ENCODE results near the gene CTXND1.

CTXND1 gene

GRCh38 chr15:80186066-80186465 is 65.9 kb downstream of the CTXND1 start:
- H3K36me3 ChIP-seq (ENCODE audit: control insufficient read depth in 2 of 2, insufficient read depth in 2 of 2, low read length in 2 of 2) = peaks cover 0 to 32% of the 10 kb centered on the region in 2 donors
- no peak overlapping the region for H3K9ac ChIP-seq (ENCODE audit: low read depth in 1 of 2, low read length in 2 of 2)

GRCh38 chr15:80185152-80185551 is 66.9 kb downstream of the CTXND1 start:
- Histone ChIP-seq H3K36me3 (ENCODE audit: control insufficient read depth in 2 of 2, insufficient read depth in 2 of 2, low read length in 2 of 2) (peaks cover 5 to 35% of the 10 kb centered on the region in 2 donors), H3K4me3 (ENCODE audit: low read length in 2 of 2) (no peak overlapping the region), H3K27me3 (ENCODE audit: control insufficient read depth in 2 of 2, insufficient read depth in 2 of 2, low read length in 2 of 2) (no peaks in the 10 kb centered on the region), H3K9me3 (ENCODE audit: control insufficient read depth in 2 of 2, low read length in 2 of 2) (no peaks in the 10 kb centered on the region), H3K4me1 (ENCODE audit: control insufficient read depth in 2 of 2, insufficient read depth in 2 of 2, low read length in 2 of 2) (no peaks in the 10 kb centered on the region), H3K27ac (ENCODE audit: low read depth in 2 of 2, low read length in 2 of 2) (no peak overlapping the region), H3K9ac (ENCODE audit: low read depth in 1 of 2, low read length in 2 of 2) (no peak overlapping the region)

More at GRCh38 chr15:80186066-80186465, 65.9 kb downstream of the CTXND1 start:
- Histone ChIP-seq H3K27me3 (ENCODE audit: control insufficient read depth in 2 of 2, insufficient read depth in 2 of 2, low read length in 2 of 2) (no peaks in the 10 kb centered on the region), H3K4me3 (ENCODE audit: low read length in 2 of 2) (no peak overlapping the region), H3K4me1 (ENCODE audit: control insufficient read depth in 2 of 2, insufficient read depth in 2 of 2, low read length in 2 of 2) (no peaks in the 10 kb centered on the region), H3K27ac (ENCODE audit: low read depth in 2 of 2, low read length in 2 of 2) (no peak overlapping the region), H3K9me3 (ENCODE audit: control insufficient read depth in 2 of 2, low read length in 2 of 2) (no peaks in the 10 kb centered on the region)

- Histone ChIP-seq H3K27me3 (ENCODE audit: control insufficient read depth in 2 of 2, insufficient read depth in 2 of 2, low read length in 2 of 2) (no peaks in the 10 kb centered on the region), H3K36me3 (ENCODE audit: control insufficient read depth in 2 of 2, insufficient read depth in 2 of 2, low read length in 2 of 2) (peaks cover 9 to 37% of the 10 kb centered on the region in 2 donors)
These were observed 67.5 kb downstream of the CTXND1 start for GRCh38 chr15:80184554-80184953.

GRCh38 chr15:80183886-80184285 is 68.1 kb downstream of the CTXND1 start:
- no peak overlapping the region for H3K4me3 ChIP-seq (ENCODE audit: low read length in 2 of 2)
- no peaks in the 10 kb centered on the region for H3K27me3 ChIP-seq (ENCODE audit: control insufficient read depth in 2 of 2, insufficient read depth in 2 of 2, low read length in 2 of 2)
- H3K9ac ChIP-seq (ENCODE audit: low read depth in 1 of 2, low read length in 2 of 2) = no peak overlapping the region
- H3K36me3 ChIP-seq (ENCODE audit: control insufficient read depth in 2 of 2, insufficient read depth in 2 of 2, low read length in 2 of 2) = peaks cover 9 to 37% of the 10 kb centered on the region in 2 donors
- H3K9me3 ChIP-seq (ENCODE audit: control insufficient read depth in 2 of 2, low read length in 2 of 2) = no peaks in the 10 kb centered on the region
- no peak overlapping the region for H3K27ac ChIP-seq (ENCODE audit: low read depth in 2 of 2, low read length in 2 of 2)
- H3K4me1 ChIP-seq (ENCODE audit: control insufficient read depth in 2 of 2, insufficient read depth in 2 of 2, low read length in 2 of 2) = no peaks in the 10 kb centered on the region

More at GRCh38 chr15:80184554-80184953, 67.5 kb downstream of the CTXND1 start:
- H3K4me3 ChIP-seq (ENCODE audit: low read length in 2 of 2) = no peak overlapping the region
- H3K9ac ChIP-seq (ENCODE audit: low read depth in 1 of 2, low read length in 2 of 2) = no peak overlapping the region
- no peak overlapping the region for H3K27ac ChIP-seq (ENCODE audit: low read depth in 2 of 2, low read length in 2 of 2)
- no peaks in the 10 kb centered on the region for H3K4me1 ChIP-seq (ENCODE audit: control insufficient read depth in 2 of 2, insufficient read depth in 2 of 2, low read length in 2 of 2)
- no peaks in the 10 kb centered on the region for H3K9me3 ChIP-seq (ENCODE audit: control insufficient read depth in 2 of 2, low read length in 2 of 2)

GRCh38 chr15:80183306-80183705 is 68.7 kb downstream of the CTXND1 start:
- no peaks in the 10 kb centered on the region for H3K27me3 ChIP-seq (ENCODE audit: control insufficient read depth in 2 of 2, insufficient read depth in 2 of 2, low read length in 2 of 2)

GRCh38 chr15:80182611-80183261 is 69.3 kb downstream of the CTXND1 start:
- Histone ChIP-seq H3K27me3 (ENCODE audit: control insufficient read depth in 2 of 2, insufficient read depth in 2 of 2, low read length in 2 of 2) (no peaks in the 10 kb centered on the region), H3K36me3 (ENCODE audit: control insufficient read depth in 2 of 2, insufficient read depth in 2 of 2, low read length in 2 of 2) (peaks cover 9 to 37% of the 10 kb centered on the region in 2 donors)

More at GRCh38 chr15:80183306-80183705, 68.7 kb downstream of the CTXND1 start:
- H3K4me1 ChIP-seq (ENCODE audit: control insufficient read depth in 2 of 2, insufficient read depth in 2 of 2, low read length in 2 of 2) = no peaks in the 10 kb centered on the region
- H3K9me3 ChIP-seq (ENCODE audit: control insufficient read depth in 2 of 2, low read length in 2 of 2) = no peaks in the 10 kb centered on the region
- H3K9ac ChIP-seq (ENCODE audit: low read depth in 1 of 2, low read length in 2 of 2) = no peak overlapping the region
- no peak overlapping the region for H3K27ac ChIP-seq (ENCODE audit: low read depth in 2 of 2, low read length in 2 of 2)
- no peak overlapping the region for H3K4me3 ChIP-seq (ENCODE audit: low read length in 2 of 2)
- peaks cover 9 to 37% of the 10 kb centered on the region in 2 donors for H3K36me3 ChIP-seq (ENCODE audit: control insufficient read depth in 2 of 2, insufficient read depth in 2 of 2, low read length in 2 of 2)

GRCh38 chr15:80180986-80181385 is 71.0 kb downstream of the CTXND1 start:
- no peaks in the 10 kb centered on the region for H3K4me1 ChIP-seq (ENCODE audit: control insufficient read depth in 2 of 2, insufficient read depth in 2 of 2, low read length in 2 of 2)
- H3K9ac ChIP-seq (ENCODE audit: low read depth in 1 of 2, low read length in 2 of 2) = no peak overlapping the region
- peaks cover 9 to 29% of the 10 kb centered on the region in 2 donors for H3K36me3 ChIP-seq (ENCODE audit: control insufficient read depth in 2 of 2, insufficient read depth in 2 of 2, low read length in 2 of 2)
- no peaks in the 10 kb centered on the region for H3K27me3 ChIP-seq (ENCODE audit: control insufficient read depth in 2 of 2, insufficient read depth in 2 of 2, low read length in 2 of 2)
- H3K9me3 ChIP-seq (ENCODE audit: control insufficient read depth in 2 of 2, low read length in 2 of 2) = no peaks in the 10 kb centered on the region
- no peak overlapping the region for H3K4me3 ChIP-seq (ENCODE audit: low read length in 2 of 2)
- H3K27ac ChIP-seq (ENCODE audit: low read depth in 2 of 2, low read length in 2 of 2) = no peak overlapping the region

More at GRCh38 chr15:80182611-80183261, 69.3 kb downstream of the CTXND1 start:
- no peaks in the 10 kb centered on the region for H3K4me1 ChIP-seq (ENCODE audit: control insufficient read depth in 2 of 2, insufficient read depth in 2 of 2, low read length in 2 of 2)
- H3K27ac ChIP-seq (ENCODE audit: low read depth in 2 of 2, low read length in 2 of 2) = no peak overlapping the region
- H3K9me3 ChIP-seq (ENCODE audit: control insufficient read depth in 2 of 2, low read length in 2 of 2) = no peaks in the 10 kb centered on the region
- H3K4me3 ChIP-seq (ENCODE audit: low read length in 2 of 2) = no peak overlapping the region
- H3K9ac ChIP-seq (ENCODE audit: low read depth in 1 of 2, low read length in 2 of 2) = no peak overlapping the region

- H3K4me3 ChIP-seq (ENCODE audit: low read length in 2 of 2) = no peak overlapping the region
- no peaks in the 10 kb centered on the region for H3K4me1 ChIP-seq (ENCODE audit: control insufficient read depth in 2 of 2, insufficient read depth in 2 of 2, low read length in 2 of 2)
- no peak overlapping the region for H3K27ac ChIP-seq (ENCODE audit: low read depth in 2 of 2, low read length in 2 of 2)
- no peak overlapping the region for H3K9ac ChIP-seq (ENCODE audit: low read depth in 1 of 2, low read length in 2 of 2)
- no peaks in the 10 kb centered on the region for H3K27me3 ChIP-seq (ENCODE audit: control insufficient read depth in 2 of 2, insufficient read depth in 2 of 2, low read length in 2 of 2)
- H3K9me3 ChIP-seq (ENCODE audit: control insufficient read depth in 2 of 2, low read length in 2 of 2) = no peaks in the 10 kb centered on the region
- H3K36me3 ChIP-seq (ENCODE audit: control insufficient read depth in 2 of 2, insufficient read depth in 2 of 2, low read length in 2 of 2) = peaks cover 9 to 29% of the 10 kb centered on the region in 2 donors
These were observed 71.5 kb downstream of the CTXND1 start for GRCh38 chr15:80180468-80180867.

GRCh38 chr15:80179935-80180334 is 72.1 kb downstream of the CTXND1 start:
- no peaks in the 10 kb centered on the region for H3K9me3 ChIP-seq (ENCODE audit: control insufficient read depth in 2 of 2, low read length in 2 of 2)
- no peak overlapping the region for H3K4me3 ChIP-seq (ENCODE audit: low read length in 2 of 2)
- no peaks in the 10 kb centered on the region for H3K4me1 ChIP-seq (ENCODE audit: control insufficient read depth in 2 of 2, insufficient read depth in 2 of 2, low read length in 2 of 2)
- peaks cover 9 to 33% of the 10 kb centered on the region in 2 donors for H3K36me3 ChIP-seq (ENCODE audit: control insufficient read depth in 2 of 2, insufficient read depth in 2 of 2, low read length in 2 of 2)
- no peak overlapping the region for H3K9ac ChIP-seq (ENCODE audit: low read depth in 1 of 2, low read length in 2 of 2)
- H3K27ac ChIP-seq (ENCODE audit: low read depth in 2 of 2, low read length in 2 of 2) = no peak overlapping the region
- H3K27me3 ChIP-seq (ENCODE audit: control insufficient read depth in 2 of 2, insufficient read depth in 2 of 2, low read length in 2 of 2) = no peaks in the 10 kb centered on the region

- Histone ChIP-seq H3K27me3 (ENCODE audit: control insufficient read depth in 2 of 2, insufficient read depth in 2 of 2, low read length in 2 of 2) (no peaks in the 10 kb centered on the region), H3K27ac (ENCODE audit: low read depth in 2 of 2, low read length in 2 of 2) (peak overlapping the region in 1 of 2 donors; percentile 8), H3K36me3 (ENCODE audit: control insufficient read depth in 2 of 2, insufficient read depth in 2 of 2, low read length in 2 of 2) (peaks cover 9 to 31% of the 10 kb centered on the region in 2 donors), H3K4me3 (ENCODE audit: low read length in 2 of 2) (no peak overlapping the region), H3K9ac (ENCODE audit: low read depth in 1 of 2, low read length in 2 of 2) (no peak overlapping the region), H3K9me3 (ENCODE audit: control insufficient read depth in 2 of 2, low read length in 2 of 2) (no peaks in the 10 kb centered on the region), H3K4me1 (ENCODE audit: control insufficient read depth in 2 of 2, insufficient read depth in 2 of 2, low read length in 2 of 2) (no peaks in the 10 kb centered on the region)
These were observed 72.8 kb downstream of the CTXND1 start for GRCh38 chr15:80179025-80179759.

All from mucosa of rectum (tissue), 2 donors.